HEK293T (cell line): ENCODE results near the gene UTY.

Experiments used
- ARNT ChIP-seq: fragments of 450-650 bp; IDR thresholded peaks from 2 replicates; pipeline ENCODE4 v1.6.1; 2017; ENCODE audit warnings: mild to moderate bottlenecking
- BHLHE40 ChIP-seq: fragments of 450-650 bp; IDR thresholded peaks from 2 replicates; pipeline ENCODE4 v1.6.1; 2016; ENCODE audit warnings: mild to moderate bottlenecking, moderate library complexity, borderline replicate concordance
- CTBP1 ChIP-seq: fragments of 450-650 bp; IDR thresholded peaks from 2 replicates; pipeline ENCODE4 v1.6.1; 2016; ENCODE audit warnings: borderline replicate concordance
- ELF4 ChIP-seq: fragments of 450-650 bp; IDR thresholded peaks from 2 replicates; pipeline ENCODE4 v1.6.1; 2017; ENCODE audit warnings: antibody characterized with exemption
- FOXA1 ChIP-seq: fragments of 450-650 bp; IDR thresholded peaks from 2 replicates; pipeline ENCODE4 v1.6.1; 2016; ENCODE audit warnings: mild to moderate bottlenecking
- FOXK2 ChIP-seq: fragments of 450-650 bp; IDR thresholded peaks from 2 replicates; pipeline ENCODE4 v1.6.1; 2016; ENCODE audit warnings: mild to moderate bottlenecking
- FOXM1 ChIP-seq: fragments of 450-650 bp; IDR thresholded peaks from 2 replicates; pipeline ENCODE4 v1.6.1; 2017; ENCODE audit warnings: mild to moderate bottlenecking, borderline replicate concordance
- HDGF ChIP-seq: fragments of 450-650 bp; IDR thresholded peaks from 2 replicates; pipeline ENCODE4 v1.6.1; 2017; ENCODE audit warnings: antibody characterized with exemption, borderline replicate concordance
- L3MBTL2 ChIP-seq: fragments of 450-650 bp; conservative IDR thresholded peaks from 2 replicates; pipeline ENCODE4 v1.6.1; 2016; ENCODE audit warnings: mild to moderate bottlenecking
- SP1 ChIP-seq: fragments of 450-650 bp; IDR thresholded peaks from 2 replicates; pipeline ENCODE4 v1.6.1; 2017
- SUZ12 ChIP-seq: fragments of 450-650 bp; IDR thresholded peaks from 2 replicates; pipeline ENCODE4 v1.6.1; 2016; ENCODE audit warnings: mild to moderate bottlenecking
- TARDBP ChIP-seq: fragments of 450-650 bp; IDR thresholded peaks from 2 replicates; pipeline ENCODE4 v1.6.1; 2016
- ZNF384 ChIP-seq: fragments of 450-650 bp; IDR thresholded peaks from 2 replicates; pipeline ENCODE4 v1.6.1; 2016
- TF ChIP-seq, protein P1 (sequence below): fragments of 450-650 bp; IDR thresholded peaks from 2 replicates; pipeline ENCODE4 v1.6.1; 2016

- TF ChIP-seq ELF4 (no peak), BHLHE40 (no peak), FOXK2 (no peak), ZNF384 (no peak), HDGF (no peak), TARDBP (no peak), FOXM1 (no peak), SUZ12 (no peak), CTBP1 (no peak), ARNT (no peak), SP1 (no peak), FOXA1 (no peak), L3MBTL2 (no peak)
- TF ChIP-seq, protein P1, sequence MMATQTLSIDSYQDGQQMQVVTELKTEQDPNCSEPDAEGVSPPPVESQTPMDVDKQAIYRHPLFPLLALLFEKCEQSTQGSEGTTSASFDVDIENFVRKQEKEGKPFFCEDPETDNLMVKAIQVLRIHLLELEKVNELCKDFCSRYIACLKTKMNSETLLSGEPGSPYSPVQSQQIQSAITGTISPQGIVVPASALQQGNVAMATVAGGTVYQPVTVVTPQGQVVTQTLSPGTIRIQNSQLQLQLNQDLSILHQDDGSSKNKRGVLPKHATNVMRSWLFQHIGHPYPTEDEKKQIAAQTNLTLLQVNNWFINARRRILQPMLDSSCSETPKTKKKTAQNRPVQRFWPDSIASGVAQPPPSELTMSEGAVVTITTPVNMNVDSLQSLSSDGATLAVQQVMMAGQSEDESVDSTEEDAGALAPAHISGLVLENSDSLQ = no peak
Observed at GRCh38 chrY:13381110-13381683, 98.6 kb downstream of the UTY start.
